Non-pigmented ciliary epithelial cell (primary cell): ENCODE measurements around the gene ADGRL3.
"Not testable (repeated sequence)": the region's sequence is repeated elsewhere in the genome, so short reads cannot be mapped to it uniquely, and the experiment has no call there.

Experiments
- DNase-seq: peaks from one replicate; pipeline ENCODE4 v3.0.0-alpha.2; 2010; ENCODE audit warnings: low read depth

The ADGRL3 gene

DNA sequence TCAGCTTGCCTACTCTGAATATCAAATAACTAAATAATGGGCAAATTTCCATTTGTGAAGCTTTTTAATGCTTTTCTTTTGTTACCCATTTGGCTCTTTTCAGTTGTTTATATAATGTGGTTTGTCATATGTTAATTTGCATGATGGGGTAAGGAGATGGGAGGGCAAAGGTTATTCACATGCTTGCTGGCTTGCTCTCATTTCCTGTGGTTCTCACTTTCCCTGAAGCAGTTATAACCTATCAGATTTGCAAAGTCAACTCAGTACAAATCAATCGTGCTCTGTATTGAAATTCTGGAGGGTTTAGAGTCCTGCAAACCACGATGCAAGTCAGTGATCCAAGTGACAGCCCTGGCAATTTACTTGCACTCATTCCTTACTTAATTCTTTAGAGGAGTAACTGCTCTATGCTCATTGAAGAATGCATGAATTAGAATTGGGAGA is 711.2 kb downstream of the ADGRL3 start:
- DNase-seq: no peak

DNA sequence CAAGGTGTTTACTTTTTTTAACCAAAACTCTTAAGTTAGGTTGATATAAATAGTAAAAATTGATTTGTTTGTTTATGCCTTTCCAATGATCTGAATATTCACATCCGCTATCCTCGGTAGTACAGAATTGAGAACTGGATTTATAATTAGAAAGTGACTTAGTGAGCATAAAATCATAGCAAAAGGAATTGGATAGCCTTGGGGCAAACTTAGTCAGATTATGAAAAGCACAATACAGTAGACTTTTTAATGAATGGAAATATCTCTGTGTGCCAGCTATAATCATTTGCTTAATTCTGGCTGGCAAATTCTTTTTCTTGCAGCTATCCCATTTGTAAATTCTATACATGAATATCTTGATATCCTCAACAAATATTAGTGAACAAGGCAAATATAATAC is 713.5 kb downstream of the ADGRL3 start:
- no peak for DNase-seq

DNA sequence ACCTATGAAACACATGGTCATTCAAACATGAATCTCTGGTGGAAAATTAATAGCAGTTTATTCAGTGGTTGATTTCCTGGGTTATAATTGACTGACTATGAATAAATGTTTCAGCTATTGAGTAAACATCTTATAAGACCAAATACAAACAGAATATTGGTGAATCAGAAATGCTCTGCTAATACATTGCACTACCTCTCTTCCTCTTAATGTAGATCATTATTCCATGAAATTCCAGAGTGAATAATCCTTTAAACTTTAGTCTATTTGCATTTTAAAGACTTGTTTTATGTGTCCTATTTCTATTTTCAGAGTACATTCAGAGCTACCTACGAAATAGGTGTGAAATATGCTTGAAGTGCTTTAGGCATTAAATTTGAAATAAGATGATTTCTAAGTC is 715.4 kb downstream of the ADGRL3 start:
- no peak for DNase-seq

DNA sequence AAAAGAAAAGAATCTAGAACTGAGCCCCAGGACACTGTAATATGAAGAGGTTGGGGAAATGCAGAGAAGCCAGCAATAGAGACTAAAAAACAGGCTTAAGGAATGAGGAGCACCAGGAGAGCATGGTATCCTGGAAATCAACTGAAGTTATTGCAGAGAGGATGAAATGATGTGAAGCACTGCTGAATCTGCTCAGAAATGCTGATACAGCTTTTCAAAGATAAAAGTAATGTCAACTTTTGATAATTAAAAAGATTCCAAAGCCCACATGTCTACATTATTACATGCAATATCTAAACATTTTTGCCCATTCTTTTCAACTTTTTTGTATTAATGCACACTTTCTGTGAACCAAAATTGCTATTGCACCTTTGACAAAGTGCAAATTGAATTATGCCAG is 718.4 kb downstream of the ADGRL3 start:
- DNase-seq: no peak

DNA sequence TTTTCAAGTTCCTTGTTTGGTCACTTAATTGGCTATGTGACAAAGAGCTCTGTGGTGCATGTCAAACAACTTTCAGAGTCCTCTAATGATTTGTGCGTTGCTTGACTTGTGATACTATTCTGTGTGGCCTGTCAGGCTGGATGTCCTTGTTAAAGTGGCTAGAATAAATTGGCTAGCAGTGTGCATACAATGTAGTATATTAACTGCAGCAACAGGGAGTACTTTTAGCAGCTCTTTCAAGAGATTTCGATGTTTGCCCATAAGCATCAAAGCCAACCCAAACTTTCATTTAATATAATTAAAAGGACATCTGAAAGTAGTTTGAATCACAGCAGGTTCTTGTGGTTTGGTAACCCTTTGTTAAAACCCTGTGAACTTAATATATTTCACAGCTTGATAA is 718.9 kb downstream of the ADGRL3 start:
- DNase-seq: no peak

DNA sequence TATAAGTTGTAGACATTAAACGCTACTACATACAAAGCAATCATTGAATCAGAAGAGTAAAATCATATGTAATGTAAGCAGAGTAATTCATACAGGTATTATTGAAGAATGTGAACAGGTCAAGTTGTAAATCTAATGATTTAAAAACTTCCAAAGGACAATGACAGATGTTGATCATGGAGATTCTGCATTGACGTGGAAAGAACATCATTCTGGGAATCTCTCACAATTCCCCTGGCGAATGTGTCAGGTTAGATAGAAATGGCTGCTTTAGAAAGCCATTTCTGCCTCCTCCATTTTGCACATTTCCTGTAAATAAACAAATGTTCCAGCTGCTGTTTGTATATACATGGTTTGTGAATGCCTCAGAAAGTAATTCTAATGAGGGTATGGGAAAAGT is 719.4 kb downstream of the ADGRL3 start:
- no peak for DNase-seq

DNA sequence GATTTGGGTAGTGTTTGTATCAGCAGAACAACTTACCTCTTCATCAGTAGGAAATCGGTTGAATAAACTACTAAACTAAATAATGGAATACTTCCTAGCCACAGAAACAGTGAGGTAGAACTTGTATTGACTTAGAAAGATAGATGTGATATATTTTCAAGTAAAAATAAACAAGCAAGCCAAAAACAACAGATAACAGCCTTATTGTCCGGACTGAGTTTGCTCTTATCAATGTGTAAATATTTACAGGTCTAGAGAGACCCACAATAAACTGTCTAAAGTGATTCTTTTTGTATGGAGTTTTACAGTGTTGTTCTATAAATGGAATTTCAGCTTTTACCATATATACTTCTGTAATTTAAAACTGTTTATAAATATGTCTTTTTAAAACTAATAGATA is 721.8 kb downstream of the ADGRL3 start:
- no peak for DNase-seq

DNA sequence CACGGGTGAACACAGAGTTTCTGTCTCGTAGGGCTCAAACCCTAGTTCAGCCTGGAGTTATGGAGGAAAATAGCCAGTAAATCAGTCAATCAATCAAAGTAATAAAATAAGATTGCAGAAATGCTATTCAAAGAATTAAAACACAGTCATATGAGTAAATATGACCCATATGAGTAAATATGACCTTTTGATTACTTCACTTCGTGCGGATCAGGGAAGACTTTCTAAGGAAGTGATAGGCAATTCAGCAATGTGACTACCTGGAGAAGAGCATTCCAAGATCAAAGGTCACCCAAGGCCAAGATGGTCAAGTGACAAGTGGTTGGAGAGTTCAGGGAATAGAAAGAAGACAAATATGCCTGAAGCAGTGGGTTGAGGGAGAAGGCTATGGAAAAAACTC is 722.6 kb downstream of the ADGRL3 start:
- no peak for DNase-seq

DNA sequence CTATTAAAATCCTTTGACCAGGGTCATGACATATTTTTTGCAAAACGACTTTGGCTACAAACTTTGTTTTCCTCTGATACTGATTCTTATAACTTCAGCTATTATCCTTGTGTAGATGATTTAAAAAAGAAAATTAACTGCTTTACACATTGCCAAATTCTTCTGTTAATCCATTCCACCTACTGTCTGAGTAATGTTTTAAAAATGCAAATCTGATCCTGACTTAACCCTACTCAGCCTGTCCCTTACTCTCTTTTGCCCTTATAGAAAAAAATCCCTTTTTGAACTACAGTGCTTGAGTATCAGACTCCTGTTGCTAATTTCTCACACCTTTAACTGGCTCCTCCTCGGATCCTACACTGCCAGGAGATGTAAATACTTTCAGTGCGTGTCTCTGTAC is 723.1 kb downstream of the ADGRL3 start:
- DNase-seq: no peak

DNA sequence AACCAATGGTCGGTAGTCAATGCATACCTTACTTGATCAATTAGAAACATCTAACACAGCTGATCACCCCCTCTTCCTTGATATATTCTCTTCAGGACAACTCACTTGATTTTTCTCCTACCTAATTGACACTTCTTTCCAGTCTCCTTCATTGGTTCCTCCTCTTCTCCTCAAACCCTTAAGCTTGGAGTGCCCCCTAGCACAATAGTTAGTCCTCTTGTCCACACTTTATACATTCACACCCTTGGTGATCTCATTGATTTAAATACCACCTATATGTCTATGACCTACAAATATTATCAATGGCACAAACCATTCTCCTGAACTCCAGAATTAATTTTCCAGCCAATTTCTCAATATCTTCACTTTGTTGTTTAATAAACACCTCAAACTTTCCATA is 724.0 kb downstream of the ADGRL3 start:
- DNase-seq: no peak

DNA sequence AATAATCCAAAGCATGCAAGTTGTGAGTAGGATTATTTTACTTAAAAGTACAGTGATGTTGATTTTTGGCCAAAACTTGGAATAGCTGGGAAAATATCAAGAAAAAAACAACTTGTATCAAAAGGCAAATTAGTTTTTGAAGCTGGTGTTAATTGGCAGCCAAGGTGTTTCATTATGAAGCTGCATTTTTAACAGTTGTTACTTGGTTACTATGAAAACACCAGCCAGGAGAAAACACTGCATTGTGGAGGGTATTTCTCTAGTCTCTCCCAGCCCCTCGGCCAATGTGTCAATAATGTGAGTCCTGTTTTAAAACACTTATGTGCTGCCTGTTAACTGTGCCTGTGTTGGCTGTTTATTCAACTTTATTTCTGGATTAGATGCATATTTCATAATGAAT is 733.4 kb downstream of the ADGRL3 start:
- DNase-seq: no peak

DNA sequence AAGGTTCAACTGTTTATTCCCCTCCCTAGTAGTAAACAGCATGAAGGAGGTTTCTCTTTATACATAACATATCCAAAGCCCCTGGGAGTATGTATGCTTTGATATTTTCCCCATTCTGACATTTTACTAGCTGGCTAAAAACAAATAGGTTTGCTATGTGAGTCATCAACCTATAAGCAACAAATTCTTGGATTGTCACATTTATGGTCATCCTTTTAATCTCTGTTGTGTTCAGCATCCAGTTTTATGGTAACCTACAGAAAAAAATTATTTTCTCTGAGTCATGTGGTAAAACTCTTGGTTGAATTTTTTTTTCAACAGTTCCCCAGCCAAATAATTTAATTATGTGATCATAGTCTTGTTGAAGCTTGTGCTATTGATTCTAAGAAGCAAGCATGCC is 734.1 kb downstream of the ADGRL3 start:
- DNase-seq: no peak

DNA sequence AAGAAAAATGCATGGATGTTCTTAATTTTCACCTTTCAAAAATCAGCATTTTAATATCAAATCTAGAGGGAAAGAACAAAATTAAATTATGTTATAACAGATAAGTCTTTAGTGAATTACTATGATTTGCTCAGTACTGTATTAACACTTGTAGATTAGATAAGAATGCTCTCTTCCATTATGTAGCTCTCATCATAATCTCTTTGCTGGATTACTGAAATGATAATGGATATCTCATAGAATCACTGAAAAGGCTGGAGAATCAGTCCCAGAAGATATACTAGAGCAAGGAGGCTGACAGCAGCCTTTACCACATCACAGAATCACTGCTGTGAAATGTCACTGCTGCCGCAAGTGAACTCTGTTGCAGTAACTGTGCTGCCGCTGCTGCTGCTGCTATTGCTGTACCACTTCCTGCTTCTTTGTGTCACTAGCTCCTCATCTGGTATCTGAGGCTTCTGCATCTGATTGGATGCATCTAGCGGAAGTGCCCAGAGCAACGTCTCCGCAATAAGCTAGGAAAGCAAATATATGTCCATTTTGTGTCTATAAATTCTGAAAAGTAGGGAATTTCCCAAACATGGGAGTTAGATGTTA is 738.2 kb downstream of the ADGRL3 start:
- no peak for DNase-seq

DNA sequence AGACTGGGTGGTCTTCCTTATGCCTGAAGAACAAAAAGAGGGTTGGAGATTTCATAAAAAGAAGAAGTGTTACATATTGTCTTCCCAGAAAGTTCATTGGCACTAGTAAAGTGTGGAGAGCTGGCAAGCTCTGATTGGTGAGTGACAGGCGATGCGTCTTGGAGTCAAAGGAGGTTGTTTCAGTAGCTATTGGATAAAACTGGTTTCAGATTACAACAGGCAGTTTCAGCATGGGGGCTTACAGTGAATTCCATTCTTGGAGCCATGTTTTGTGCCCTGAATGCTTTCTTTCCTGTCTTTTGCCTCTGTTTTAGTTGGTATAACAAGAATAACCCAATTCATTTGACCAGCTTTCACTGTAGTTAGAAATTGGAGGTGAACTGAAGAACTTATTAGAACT is 750.5 kb downstream of the ADGRL3 start:
- no peak for DNase-seq

DNA sequence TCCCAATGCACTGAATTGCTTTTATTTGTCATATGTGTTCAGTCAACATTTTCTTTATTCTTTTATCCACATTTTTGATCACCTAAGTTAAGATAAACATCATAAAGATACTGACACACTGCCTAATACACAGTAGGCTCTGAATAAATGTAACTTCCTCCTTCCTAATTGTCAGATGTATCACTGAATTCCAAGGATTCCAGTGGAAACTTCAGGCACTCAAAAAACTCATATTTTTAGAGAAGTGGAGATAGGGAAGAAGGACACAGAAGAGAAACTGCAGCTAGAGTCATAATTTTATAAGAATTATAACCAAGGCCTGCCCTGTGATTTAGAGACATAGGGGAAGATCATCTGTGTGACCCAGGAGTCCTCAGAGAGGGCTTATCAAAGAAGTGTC is 753.3 kb downstream of the ADGRL3 start:
- no peak for DNase-seq

DNA sequence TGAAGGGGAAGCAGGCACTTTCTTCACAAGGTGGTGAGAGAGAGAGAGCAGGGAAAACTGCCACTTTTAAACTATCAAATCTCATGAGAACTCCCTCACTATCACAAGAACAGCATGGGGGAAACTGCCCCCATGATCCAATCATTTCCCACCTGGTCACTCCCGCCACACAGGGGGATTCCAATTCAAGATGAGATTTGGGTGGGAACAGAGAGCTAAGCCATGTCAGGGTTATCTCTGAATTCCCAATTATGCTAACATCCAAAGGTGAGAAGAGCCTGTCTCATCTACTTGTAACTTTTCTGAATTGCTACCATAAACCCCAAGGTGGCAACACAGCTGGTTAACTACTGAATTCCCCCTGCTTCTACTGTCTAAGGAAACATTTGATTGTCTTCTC is 758.5 kb downstream of the ADGRL3 start:
- DNase-seq: no peak

DNA sequence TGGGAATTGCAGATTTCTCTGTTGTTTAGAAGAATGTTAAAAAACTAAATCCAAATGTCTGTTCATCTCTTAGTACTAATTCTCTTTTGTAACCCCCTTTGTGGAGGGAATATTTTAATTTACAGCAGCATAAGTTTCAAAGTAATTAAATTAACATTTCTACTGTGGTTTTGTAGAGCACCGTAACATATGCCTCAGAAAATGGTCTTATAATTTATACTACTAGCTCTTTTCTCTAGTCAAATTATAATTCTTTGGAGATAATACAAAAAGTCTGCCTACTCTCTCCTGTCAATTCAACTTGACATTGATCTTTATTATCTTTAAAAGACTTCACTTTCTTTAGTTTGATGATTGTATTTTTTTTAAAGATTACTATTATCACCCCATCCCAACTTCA is 759.0 kb downstream of the ADGRL3 start:
- no peak for DNase-seq

DNA sequence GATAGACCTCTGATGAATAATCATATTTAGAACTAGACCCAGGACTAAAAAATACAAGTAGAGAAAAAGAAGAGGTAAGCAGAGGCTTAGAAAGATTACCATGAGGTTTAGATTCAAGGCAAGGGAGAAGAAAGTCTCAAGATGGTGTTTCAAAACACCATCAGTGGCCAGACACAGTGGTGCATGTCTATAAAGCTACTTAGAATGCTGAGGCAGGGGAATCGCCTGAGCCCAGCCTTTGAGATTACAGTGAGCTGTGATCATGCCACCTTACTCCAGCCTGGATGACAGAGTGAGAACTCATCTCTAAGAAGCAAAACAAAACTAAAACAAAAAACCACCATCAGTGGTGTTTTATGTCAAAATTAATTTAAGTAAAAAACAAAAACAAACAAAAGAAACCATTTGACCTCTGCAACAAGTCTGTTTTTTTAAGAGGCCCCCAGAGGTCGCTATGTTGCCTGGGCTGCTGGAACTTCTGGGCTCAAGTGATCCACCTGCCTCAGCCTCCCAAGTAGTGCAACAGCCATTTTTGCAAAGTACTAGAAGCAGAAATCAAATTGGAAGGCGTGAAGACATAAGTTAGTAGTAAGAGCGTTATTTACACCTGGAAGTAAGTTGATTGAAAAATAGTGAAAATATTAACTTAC is 784.3 kb downstream of the ADGRL3 start:
- no peak for DNase-seq

DNA sequence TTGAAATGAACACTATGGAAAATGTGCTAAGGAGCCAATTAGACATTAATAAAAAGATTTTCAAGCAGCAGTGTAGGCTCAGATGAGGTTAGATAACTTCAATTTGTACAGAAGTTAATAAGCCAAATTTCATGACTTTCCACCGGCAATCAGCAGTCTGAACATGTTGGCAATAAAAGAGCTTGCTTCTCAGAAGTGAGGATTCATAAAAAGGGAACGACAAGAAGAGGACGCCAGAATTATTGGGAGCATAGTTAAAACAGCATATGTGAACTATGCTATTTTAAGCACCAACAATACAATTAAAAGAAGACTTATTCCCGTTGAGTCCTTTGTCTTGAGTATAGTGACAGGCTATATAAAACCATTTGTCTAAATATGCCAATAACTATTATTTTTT is 785.3 kb downstream of the ADGRL3 start:
- no peak for DNase-seq

DNA sequence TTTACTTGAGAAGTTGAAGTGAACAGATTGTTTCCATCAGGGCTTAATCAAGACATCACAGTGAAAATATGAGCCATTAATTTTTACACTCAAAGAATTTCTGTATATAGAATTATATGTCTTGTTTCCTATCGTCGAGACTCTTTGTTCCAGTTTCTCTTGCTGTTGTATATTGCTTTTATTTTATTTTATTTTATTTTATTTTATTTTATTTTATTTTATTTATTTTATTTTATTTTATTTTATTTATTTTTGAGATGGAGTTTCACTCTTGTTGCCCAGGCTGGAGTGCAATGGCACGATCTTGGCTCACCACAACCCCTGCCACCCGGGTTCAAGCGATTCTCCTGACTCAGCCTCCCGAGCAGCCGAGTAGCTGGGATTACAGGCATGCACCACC is 786.8 kb downstream of the ADGRL3 start:
- not testable (repeated sequence) for DNase-seq

DNA sequence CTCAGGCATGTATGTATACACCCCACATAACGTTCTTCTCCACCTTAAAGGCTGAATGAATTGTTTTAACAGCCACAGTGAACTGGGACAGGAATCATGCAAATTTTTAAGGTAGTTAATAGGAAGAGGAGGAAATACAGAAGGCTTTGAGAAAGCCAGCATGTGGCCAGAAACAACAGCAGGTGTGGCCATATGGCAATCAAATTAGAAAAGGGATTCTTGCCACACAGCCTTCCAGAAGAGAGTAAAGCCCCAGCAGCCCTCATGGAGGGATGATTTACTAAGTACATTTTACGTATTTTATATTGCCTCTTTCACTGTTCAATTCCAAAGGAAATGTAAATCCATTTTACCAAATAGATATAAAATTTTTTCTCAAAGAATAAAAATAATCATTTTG is 792.2 kb downstream of the ADGRL3 start:
- DNase-seq: no peak

DNA sequence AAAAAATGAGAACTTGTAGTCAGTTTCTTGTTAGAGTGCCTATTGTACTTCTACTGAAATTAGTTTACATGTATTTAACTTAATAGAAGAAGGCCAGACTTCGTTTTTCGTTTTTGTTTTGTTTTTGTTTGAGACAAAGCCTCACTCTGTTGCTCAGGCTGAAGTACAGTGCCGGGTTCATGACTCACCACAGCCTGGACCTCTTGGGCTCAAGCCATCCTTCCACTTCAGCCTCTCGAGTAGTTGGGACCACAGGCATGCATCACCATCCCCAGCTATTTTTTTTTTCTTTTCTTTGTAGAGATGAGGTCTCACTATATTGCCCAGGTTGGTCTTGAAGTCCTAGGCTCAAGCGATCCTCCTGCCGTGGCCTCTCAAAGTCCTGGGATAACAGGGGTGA is 793.9 kb downstream of the ADGRL3 start:
- no peak for DNase-seq

DNA sequence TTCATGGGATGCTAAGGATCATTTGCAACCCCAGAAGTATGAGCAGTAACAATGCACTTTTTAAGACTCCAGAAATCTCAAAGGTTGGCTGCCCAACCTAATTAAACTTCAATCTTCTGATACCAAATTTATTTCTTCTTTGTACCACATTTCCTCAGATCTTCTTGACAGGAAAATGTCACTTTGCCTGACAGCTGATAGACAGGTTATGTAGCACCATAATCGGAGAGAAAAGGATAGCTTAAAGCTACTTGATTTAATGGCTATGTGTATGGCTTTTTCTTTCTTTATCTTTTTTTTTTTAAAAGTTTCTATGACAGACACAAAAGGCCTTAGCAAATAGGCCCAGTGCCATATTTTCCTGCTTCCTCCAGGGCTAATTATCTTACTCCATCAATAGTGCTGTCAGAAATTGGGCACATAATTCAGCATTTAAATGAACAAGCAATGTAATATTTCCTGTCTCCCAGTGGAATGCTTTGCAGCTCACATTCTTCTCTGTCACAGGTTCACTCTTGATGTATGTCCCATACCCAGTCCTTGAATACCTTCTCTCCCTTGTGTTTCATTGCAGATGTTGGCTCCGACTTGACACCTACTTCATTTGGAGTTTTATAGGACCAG is 795.7 kb downstream of the ADGRL3 start:
- no peak for DNase-seq

DNA sequence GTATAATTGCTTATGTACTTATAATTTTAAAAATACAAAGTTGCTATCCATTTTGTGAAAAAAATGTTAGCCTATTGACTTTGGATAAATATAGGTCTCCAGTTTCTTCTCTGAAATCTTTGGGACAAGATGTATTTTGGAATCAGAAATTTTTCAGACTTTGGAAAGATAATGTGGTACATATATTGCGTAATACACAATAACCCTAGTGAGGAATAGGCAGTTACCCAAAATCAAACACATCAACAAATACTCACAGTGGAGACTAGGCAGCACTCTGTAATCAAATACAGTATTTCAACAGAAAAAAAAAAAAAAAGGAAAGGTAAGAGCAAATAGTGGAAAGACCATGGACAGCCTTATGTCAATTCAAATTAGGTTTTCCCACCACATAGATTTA is 796.8 kb downstream of the ADGRL3 start:
- DNase-seq: no peak
